ENCODE data around the gene SMKR1.

The SMKR1 gene

GRCh38 chr7:129482781-129483180 lies 19.6 kb upstream of the SMKR1 start:
- no peak for DNase-seq (ENCODE audit: low spot score)

- no peak for DNase-seq (ENCODE audit: low spot score)
These were observed 12.8 kb upstream of the SMKR1 start for GRCh38 chr7:129489491-129489890.

GRCh38 chr7:129492391-129492790 lies 9.9 kb upstream of the SMKR1 start:
- no peak for DNase-seq (ENCODE audit: low spot score)

- DNase-seq (ENCODE audit: low spot score) = no peak
These were observed 8.8 kb upstream of the SMKR1 start for GRCh38 chr7:129493555-129493954.

- DNase-seq (ENCODE audit: low spot score) = no peak
These were observed 8.3 kb upstream of the SMKR1 start for GRCh38 chr7:129494041-129494440.

GRCh38 chr7:129495987-129496386 lies 6.3 kb upstream of the SMKR1 start:
- no peak for DNase-seq (ENCODE audit: low spot score)

GRCh38 chr7:129496653-129497052 lies 5.7 kb upstream of the SMKR1 start:
- no peak for DNase-seq (ENCODE audit: low spot score)

- no peak for DNase-seq (ENCODE audit: low spot score)
These were observed 5.2 kb upstream of the SMKR1 start for GRCh38 chr7:129497156-129497555.

- no peak for DNase-seq (ENCODE audit: low spot score)
These were observed 4.3 kb upstream of the SMKR1 start for GRCh38 chr7:129498021-129498420.

- no peak for DNase-seq (ENCODE audit: low spot score)
These were observed 2.3 kb upstream of the SMKR1 start for GRCh38 chr7:129499999-129500398.

GRCh38 chr7:129502708-129503685 lies 666 bp downstream of the SMKR1 start:
- DNase-seq (ENCODE audit: low spot score) = peak; percentile 42

- no peak for DNase-seq (ENCODE audit: low spot score)
These were observed 1.4 kb downstream of the SMKR1 start for GRCh38 chr7:129503725-129504124.

GRCh38 chr7:129512192-129512591 lies 9.9 kb downstream of the SMKR1 start:
- DNase-seq (ENCODE audit: low spot score) = no peak

- DNase-seq (ENCODE audit: low spot score) = no peak
These were observed 11.2 kb downstream of the SMKR1 start for GRCh38 chr7:129513546-129513945.

- no peak for DNase-seq (ENCODE audit: low spot score)
These were observed 12.4 kb downstream of the SMKR1 start for GRCh38 chr7:129514683-129515082.

GRCh38 chr7:129515381-129515780 lies 13.1 kb downstream of the SMKR1 start:
- DNase-seq (ENCODE audit: low spot score) = no peak

GRCh38 chr7:129517931-129518330 lies 15.6 kb downstream of the SMKR1 start:
- no peak for DNase-seq (ENCODE audit: low spot score)

- DNase-seq (ENCODE audit: low spot score) = no peak
These were observed 17.1 kb downstream of the SMKR1 start for GRCh38 chr7:129519464-129519863.

GRCh38 chr7:129522088-129522970 lies 20.0 kb downstream of the SMKR1 start:
- no peak for DNase-seq (ENCODE audit: low spot score)

- no peak for DNase-seq (ENCODE audit: low spot score)
These were observed 20.6 kb downstream of the SMKR1 start for GRCh38 chr7:129522971-129523340.

- DNase-seq (ENCODE audit: low spot score) = no peak
These were observed 21.6 kb downstream of the SMKR1 start for GRCh38 chr7:129523924-129524323.

GRCh38 chr7:129524405-129524804 lies 22.1 kb downstream of the SMKR1 start:
- DNase-seq (ENCODE audit: low spot score) = peak; percentile 46

Measured in LoVo (cell line).